Left kidney (tissue), 8 donors: Measurements from ENCODE around the gene FCRL2. TPM values are rescaled to one million over a fixed set of nuclear protein-coding genes. Genes with fewer than 3 reads are reported as not detected.

Experiments
- DNase-seq: peaks from one replicate; pipeline ENCODE4 v3.0.0-alpha.2; 2013
- long read RNA-seq, 8 donors: transcript quantifications; one replicate each; lab custom pipeline, GENCODE V29; 2026
- polyA plus RNA-seq: library from polyadenylated mRNA; unstranded; fragments of 120-200 nt; gene quantifications from one replicate; pipeline ENCODE4 v1.2.1, GENCODE V29; 2013; ENCODE audit not compliant: insufficient read length

Gene FCRL2
- 0.17 TPM for polyA plus RNA-seq
- long read RNA-seq, donor 1 = 0 reads
- long read RNA-seq, donor 2 = 0 reads
- long read RNA-seq, donor 3 = 0 reads
- long read RNA-seq, donor 4 = 0 reads
- long read RNA-seq, donor 5 = 0 reads
- long read RNA-seq, donor 6 = 0 reads
- long read RNA-seq, donor 7 = 0 reads
- long read RNA-seq, donor 8 = 0 reads

DNA sequence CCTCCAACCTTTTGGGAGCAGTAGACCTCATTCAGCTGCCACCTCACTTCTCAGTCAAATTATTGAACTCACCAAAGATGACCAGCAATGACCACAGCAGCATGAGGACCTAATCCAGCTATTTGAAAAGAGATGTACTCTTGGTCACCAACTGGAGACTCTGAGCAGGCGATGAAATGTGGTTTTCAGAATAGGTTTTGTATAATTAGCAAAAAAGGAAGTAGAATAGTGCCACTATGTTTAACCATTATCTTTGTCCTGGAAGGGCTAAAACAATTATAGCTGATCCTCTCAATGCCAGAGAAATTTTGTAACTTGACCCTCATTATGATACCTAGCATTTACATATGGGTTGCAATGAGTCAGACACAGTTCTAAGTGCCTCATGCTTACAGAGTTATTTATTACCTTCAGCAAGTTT lies at the start of gene FCRL2:
FCRL2 (minus strand) TSS at position 162 of the 421 bp plus-strand sequence; CDS start at position 103, 59 bp downstream.
- no peak for DNase-seq

DNA sequence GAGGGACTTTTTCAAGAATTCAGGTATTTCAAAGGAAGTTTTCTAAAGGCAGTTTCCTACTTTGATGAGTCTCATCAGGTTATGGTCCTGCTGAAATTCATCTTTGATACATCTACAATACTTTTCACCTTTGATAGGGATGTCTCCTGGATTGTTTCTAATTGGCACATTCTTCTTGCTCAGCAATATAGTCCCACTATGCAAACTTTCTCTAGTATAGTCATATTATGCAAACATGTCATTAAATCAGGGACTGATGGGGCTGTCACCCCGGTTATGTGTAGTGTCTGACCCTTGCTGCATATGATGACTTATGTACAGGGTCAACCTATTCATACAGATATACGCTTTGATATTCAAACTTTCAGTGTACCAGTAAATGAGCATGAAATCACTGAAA lies 43.4 kb upstream of the FCRL2 start:
- DNase-seq = no peak

DNA sequence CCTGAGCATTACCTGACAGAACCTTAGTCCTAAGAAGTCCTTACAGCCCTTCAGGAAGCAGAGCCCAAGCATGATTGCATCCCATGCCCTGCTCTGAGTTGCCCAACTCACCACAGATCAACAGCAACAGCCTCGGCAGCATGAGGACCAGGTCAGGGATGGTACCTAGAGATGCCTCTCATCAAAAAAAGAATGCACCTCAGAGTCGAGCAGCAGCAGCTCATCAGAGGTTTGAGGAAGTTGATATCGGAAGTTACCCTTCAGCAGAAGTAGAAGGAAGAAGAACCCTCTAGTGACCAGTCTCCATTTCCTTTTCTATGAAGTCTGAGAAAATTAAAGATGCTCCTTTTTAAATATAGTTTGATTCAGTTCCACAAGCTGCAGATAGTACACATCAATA lies 43.0 kb upstream of the FCRL2 start, which contains the start of gene FCRL1:
FCRL1 (minus strand) TSS at position 225 of the 400 bp plus-strand sequence; CDS start at position 142, 83 bp downstream.
- DNase-seq = no peak

GRCh38 chr1:157819215-157819614 lies 42.3 kb upstream of the FCRL2 start:
- DNase-seq = no peak

DNA sequence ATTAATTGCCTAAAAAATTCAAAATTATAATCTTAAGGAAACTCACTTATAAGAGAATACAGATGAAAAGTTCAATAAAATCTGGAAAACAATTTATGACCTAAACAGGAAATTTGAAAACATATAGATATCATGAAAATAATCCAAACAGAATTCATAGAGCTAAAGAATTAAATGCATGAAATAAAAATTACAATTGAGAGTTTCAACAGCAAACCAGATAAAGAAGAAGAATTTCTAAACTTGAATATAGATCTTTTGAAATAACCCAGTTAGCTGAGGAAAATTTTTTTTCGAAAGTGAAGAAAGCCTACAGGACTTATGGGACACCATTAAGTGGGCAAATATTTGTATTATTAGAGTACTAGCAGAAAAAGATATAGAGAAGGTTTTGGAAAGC lies 36.3 kb upstream of the FCRL2 start:
- no peak for DNase-seq

DNA sequence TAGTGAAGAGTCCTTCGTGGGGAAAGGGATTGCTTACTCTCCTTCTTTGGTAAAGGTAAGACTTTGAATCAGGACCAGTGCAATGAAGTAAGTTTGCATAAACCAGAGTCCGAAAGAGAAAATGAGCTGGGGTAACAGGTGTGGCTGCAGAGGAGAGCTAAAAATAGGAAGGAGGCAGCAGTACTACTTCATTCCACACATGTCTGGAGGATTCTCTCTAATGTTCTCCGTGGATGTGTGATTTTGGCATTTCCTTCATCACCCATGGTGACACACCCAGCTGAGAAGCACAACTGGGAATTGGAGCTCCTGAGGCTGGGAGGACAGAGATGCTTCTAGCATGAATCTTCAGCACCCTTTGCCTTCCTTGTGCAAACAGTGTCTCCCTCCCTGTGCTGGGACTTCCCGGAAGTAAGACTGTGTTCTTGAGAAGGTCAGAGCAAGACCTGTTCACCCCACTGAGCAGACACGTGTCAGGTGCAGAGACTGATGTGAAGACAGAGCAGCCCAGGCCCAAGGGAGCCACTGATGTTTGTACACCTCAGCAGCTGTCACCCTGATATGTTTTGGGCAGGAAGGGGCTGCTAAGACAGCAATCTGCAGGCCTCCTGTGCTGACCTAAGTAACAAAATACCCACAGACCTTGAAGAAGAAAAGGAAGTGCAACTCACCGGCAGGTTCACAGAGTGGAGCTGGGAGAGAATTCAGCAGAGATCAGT lies 29.7 kb upstream of the FCRL2 start:
- DNase-seq = no peak

DNA sequence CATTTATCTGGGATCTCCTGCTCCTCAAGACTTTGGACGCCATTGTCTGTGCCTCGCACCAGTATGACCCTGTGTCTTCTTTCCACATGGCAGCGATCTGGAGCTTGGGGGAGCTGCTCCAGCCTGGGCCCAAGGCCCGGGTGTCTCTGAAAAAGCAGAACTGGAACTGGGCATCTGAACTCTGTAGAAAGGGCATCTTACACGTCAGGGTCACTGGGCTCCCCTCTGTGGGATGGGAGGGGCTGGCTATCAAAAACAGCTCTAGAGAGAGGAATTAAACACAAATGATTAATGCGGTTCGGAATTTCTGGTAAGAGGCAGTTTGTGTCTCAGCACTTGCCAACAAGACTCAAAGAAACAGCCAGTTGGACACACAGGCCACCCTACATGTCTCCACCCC lies 26.9 kb upstream of the FCRL2 start:
- no peak for DNase-seq

- no peak for DNase-seq
Observed at GRCh38 chr1:157799996-157800395, 23.1 kb upstream of the FCRL2 start.

DNA sequence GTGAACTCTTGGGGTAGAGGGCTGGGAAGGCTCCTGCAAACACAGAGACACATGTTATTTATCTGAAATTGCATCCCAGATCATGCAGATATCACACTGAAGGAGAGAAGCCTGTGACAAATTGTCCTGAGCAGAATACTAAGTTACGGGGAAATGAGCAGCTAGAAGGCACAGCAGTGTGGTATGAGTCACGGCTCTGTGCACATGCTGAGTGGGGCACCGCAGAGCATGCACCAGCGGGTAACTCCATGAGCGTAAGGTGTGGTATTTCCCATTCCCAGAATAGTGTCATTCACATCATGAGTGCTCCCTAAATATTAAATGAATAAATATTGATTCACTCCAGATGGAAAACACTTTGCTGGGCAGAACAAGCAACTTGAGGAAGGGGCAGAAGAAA lies 21.3 kb upstream of the FCRL2 start:
- DNase-seq = no peak

DNA sequence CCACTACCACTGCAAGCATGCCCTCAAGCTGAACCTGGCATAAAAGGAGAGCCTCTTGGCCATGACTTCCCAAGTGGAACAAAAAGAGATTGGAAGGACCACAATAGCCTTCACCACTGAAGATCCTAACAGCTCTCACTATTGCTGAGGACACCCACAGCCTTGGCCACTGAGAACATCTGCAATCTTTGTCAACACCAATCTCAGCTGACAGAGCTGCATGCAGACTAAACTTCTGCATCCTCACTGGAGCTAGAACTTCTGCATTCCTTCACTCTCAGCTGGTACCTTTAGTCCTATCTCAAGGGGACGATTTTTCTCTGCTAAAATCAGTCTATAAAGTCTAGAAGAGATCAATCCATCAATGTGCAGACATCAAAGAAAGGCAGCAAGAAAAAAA lies 8.3 kb upstream of the FCRL2 start:
- no peak for DNase-seq

DNA sequence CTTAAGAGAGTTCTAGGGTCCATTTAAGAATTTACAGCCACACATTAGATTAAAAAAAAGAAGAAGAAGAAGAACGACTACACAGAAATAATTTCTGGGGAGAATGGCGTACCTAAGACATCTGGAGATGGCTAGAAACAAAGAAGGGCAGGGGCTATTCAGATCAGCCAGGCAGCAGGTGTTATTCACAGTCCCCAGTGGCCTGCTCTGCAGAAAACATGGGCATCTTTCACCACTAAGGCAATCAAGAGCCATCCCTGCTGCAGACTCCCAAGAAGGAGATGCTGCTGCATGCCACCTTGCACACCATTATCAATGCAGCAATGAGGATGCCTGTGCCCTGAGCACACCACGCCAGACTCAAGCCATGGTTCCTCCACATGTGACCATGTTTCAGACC lies 7.9 kb upstream of the FCRL2 start:
- DNase-seq = no peak

DNA sequence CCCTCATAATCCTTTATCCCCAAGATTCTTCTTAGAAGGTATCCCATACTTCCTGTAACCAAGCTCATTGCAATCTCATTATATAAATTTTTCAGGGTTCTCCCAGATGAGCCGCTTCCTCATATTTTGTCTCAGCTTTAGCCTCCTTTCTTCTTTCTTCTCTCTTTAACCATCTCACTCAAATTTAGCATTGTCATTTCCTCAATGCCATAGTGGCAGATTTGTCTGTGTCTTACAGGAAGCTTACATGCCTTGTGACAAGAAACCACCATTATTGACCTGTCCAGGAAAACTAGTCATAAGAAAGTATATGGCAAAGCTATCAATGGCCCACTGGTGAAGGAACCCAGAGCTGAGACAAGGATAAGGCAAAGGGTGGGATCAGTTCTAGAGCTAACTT lies 6.0 kb upstream of the FCRL2 start:
- no peak for DNase-seq

DNA sequence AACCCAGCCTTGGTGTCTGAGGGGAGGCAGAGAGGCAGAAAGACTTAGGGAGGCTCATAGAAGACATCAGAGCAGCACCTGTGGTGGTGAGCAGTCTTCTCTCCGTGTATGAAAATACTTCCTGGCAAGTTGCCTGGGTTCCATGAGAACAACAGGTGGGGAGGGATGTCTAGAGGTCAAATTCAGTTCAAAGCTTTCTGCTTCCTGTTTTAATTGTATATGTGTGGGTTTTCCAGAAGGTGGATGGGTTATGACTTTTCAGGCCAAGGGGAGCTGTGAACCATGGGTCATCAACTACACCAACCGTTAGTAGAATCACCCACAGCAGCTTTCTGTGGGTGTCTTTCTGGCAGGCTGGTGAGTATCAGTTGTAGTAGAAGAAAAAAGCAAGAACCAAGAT lies 4.1 kb upstream of the FCRL2 start:
- DNase-seq = no peak

DNA sequence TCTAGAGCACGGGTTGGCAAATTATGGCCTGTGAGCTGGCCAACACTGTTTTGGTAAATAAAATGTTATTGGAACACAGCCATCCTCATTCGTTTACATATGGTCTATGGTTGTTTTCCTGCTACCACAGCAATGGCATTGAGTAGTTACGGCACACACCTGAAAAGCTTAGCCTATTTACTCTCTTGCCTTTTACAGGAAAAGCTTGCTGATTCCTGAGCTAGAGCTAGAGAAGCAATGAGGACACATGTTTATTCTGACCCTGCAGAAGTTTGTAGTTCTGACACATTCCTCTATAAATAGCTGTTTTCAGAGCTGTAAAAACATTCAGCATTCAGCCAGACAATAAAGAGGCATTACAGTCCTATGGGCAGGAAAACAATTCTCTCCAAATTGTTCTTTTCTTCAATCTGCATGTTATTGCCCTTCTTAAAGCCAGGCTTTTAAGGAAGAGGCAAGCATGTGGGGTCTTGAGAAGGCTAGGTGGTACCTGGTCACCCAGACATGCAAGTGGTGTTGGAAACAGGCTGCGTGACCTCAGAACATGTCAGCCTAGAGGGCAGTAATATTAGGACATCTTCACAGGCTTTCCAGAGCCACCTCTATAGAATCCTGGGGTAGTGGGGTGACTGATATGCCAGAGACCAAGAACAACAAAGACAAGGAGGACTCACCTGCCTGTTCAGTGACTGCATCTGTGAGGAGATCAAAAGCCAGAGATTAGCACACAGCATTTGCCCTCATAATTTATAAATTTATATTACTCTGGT lies 1.6 kb downstream of the FCRL2 start:
- DNase-seq = no peak

GRCh38 chr1:157774412-157774811 lies 2.5 kb downstream of the FCRL2 start:
- no peak for DNase-seq

GRCh38 chr1:157773493-157774350 lies 3.2 kb downstream of the FCRL2 start:
- no peak for DNase-seq

- no peak for DNase-seq
Observed at GRCh38 chr1:157771661-157772425, 5.1 kb downstream of the FCRL2 start.

DNA sequence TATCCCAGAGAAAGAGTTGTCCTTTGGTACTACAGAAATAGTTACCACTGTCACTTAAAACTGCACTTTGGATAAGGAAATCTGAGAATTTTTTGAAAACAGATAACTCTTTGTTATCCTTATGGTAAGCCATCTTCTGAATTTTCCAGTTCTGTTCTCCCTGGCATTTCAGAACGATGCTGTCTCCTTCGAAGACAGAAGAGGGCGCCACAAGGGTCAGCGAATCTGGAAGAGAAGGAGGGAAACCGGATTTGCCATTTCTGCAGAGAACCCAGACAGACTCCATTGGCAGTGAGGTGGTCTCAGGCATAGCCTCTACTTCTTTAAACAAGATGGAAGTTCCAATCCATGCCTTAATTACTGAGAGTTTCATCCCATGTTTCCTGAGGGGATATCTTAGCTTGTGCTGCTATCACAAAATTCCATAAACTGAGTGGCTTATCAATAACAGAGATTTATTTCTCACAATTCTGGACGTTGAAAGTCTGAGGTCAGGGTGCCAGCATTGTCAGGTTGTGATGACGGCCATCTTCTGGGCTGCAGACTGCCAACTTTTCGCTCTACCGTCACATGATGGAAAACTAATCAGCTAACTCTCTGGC lies 6.4 kb downstream of the FCRL2 start:
- no peak for DNase-seq

- DNase-seq = no peak
Observed at GRCh38 chr1:157766792-157767191, 10.1 kb downstream of the FCRL2 start.

GRCh38 chr1:157758018-157758417 lies 18.9 kb downstream of the FCRL2 start:
- DNase-seq = no peak

DNA sequence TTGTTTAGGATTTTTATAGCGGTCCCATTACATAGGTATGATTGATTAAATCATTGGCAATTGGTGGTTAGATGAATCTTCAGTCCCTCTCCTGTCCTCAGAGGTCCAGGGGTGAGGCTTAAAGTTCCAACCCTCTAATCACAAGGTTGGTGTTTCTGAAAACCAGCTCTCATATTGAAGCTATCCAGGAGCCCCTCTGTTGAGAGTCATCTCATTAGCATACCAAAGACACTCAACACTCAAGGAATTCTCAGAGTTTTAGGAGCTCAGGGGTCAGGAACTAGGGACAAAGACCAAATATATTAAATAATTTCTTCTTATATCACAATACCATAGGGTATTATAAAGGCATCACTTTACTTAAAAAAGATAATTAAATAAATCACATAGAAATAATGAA lies 23.3 kb downstream of the FCRL2 start:
- no peak for DNase-seq
